DOHH2 (cell line): ENCODE measurements around the gene TAS2R60.

Source experiments
- CTCF ChIP-seq: fragments of 200-600 bp; sonication (generic); IDR thresholded peaks from one replicate; pipeline ENCODE4 v1.5.1; 2014; ENCODE audit warnings: antibody characterized with exemption, mild to moderate bottlenecking, low read depth, low read length; ENCODE audit not compliant: poor library complexity, severe bottlenecking
- EZH2phosphoT487 ChIP-seq: fragments of 200-600 bp; sonication (generic); IDR thresholded peaks from 2 replicates; pipeline ENCODE4 v1.6.1; 2017; ENCODE audit warnings: borderline replicate concordance, mild to moderate bottlenecking, antibody characterized with exemption, low read length, moderate library complexity, mixed read lengths

GRCh38 chr7:143429770-143430698 is 13.2 kb upstream of the TAS2R60 start:
- no peak for TF ChIP-seq CTCF
- no peak for TF ChIP-seq EZH2phosphoT487
